WTC11 (cell line): Measurements from ENCODE around the gene TBKBP1. TPM values are rescaled to one million over a fixed set of nuclear protein-coding genes. Genes with fewer than 3 reads are reported as not detected.

Experiments
- ATAC-seq: fragments of 200-7000 bp; cut with Tn5 transposase; 2 replicates; pipeline ENCODE4 v1.10.0; 2021; ENCODE audit warnings: mild to moderate bottlenecking, moderate library complexity
- CTCF ChIA-PET: fragments of 300-600 bp; sonication (Branson Sonifier 250); formaldehyde crosslinking; loops from one replicate; lab custom pipeline; 2021; ENCODE audit warnings: antibody characterized with exemption; lab: Charles Lee
- POLR2A ChIA-PET: fragments of 350-600 bp; sonication (Branson Sonifier 250); formaldehyde crosslinking; loops from one replicate; lab custom pipeline; 2021; ENCODE audit warnings: antibody characterized with exemption; lab: Charles Lee
- DNase-seq: peaks from one replicate; pipeline ENCODE4 v3.0.0; 2021; ENCODE audit warnings: low spot score
- H3K27ac Mint-ChIP-seq: 2 replicates; pipeline ENCODE4 v1.8.0; 2021; ENCODE audit warnings: mixed read lengths
- H3K27me3 Mint-ChIP-seq: 2 replicates; pipeline ENCODE4 v1.8.0; 2021; ENCODE audit warnings: low read depth, mild to moderate bottlenecking, moderate library complexity, mixed read lengths
- H3K36me3 Mint-ChIP-seq: 2 replicates; pipeline ENCODE4 v1.8.0; 2021; ENCODE audit warnings: mixed read lengths
- H3K4me1 Mint-ChIP-seq: 2 replicates; pipeline ENCODE4 v1.8.0; 2022; ENCODE audit warnings: mixed read lengths
- H3K4me3 Mint-ChIP-seq: 2 replicates; pipeline ENCODE4 v1.8.0; 2021; ENCODE audit warnings: mild to moderate bottlenecking, moderate library complexity, mixed read lengths
- H3K9me3 Mint-ChIP-seq: 2 replicates; pipeline ENCODE4 v1.8.0; 2021; ENCODE audit warnings: mixed read lengths
- ATF3 ChIP-seq: sonication (generic); formaldehyde crosslinking; conservative IDR thresholded peaks from 2 replicates; pipeline ENCODE4 v1.8.1; 2022; ENCODE audit warnings: mild to moderate bottlenecking, missing genetic modification reagents
- CREB1 ChIP-seq: sonication (generic); formaldehyde crosslinking; IDR thresholded peaks from 2 replicates; pipeline ENCODE4 v1.8.0; 2023; ENCODE audit warnings: mild to moderate bottlenecking, missing genetic modification reagents
- E2F4 ChIP-seq: sonication (generic); formaldehyde crosslinking; IDR thresholded peaks from 2 replicates; pipeline ENCODE4 v1.8.1; 2022; ENCODE audit warnings: low read depth, mild to moderate bottlenecking, moderate library complexity, missing genetic modification reagents, borderline replicate concordance
- ELF4 ChIP-seq: sonication (generic); formaldehyde crosslinking; IDR thresholded peaks from 2 replicates; pipeline ENCODE4 v1.8.1; 2022; ENCODE audit warnings: low read depth, mild to moderate bottlenecking, moderate library complexity, missing genetic modification reagents
- ERG ChIP-seq: fragments of 250-450 bp; sonication (Bioruptor Pico); IDR thresholded peaks from 2 replicates; pipeline ENCODE4 v1.8.0; 2021; ENCODE audit warnings: mild to moderate bottlenecking
- NFATC4 ChIP-seq: fragments of 250-450 bp; sonication (Bioruptor Pico); IDR thresholded peaks from 2 replicates; pipeline ENCODE4 v1.9.0; 2021; ENCODE audit warnings: mild to moderate bottlenecking
- NFE2L1 ChIP-seq: sonication (generic); formaldehyde crosslinking; IDR thresholded peaks from 2 replicates; pipeline ENCODE4 v1.8.1; 2023; ENCODE audit warnings: missing genetic modification reagents
- NR1H2 ChIP-seq: sonication (generic); formaldehyde crosslinking; IDR thresholded peaks from 2 replicates; pipeline ENCODE4 v1.9.0; 2021; ENCODE audit warnings: mild to moderate bottlenecking, moderate library complexity, missing genetic modification reagents
- PRRX2 ChIP-seq: fragments of 250-450 bp; sonication (Bioruptor Pico); IDR thresholded peaks from 2 replicates; pipeline ENCODE4 v1.8.0; 2021; ENCODE audit warnings: mild to moderate bottlenecking
- SMAD3 ChIP-seq: sonication (generic); formaldehyde crosslinking; IDR thresholded peaks from 2 replicates; pipeline ENCODE4 v1.8.0; 2022; ENCODE audit warnings: missing genetic modification reagents, mild to moderate bottlenecking, borderline replicate concordance
- STAT6 ChIP-seq: sonication (generic); formaldehyde crosslinking; conservative IDR thresholded peaks from 2 replicates; pipeline ENCODE4 v1.8.1; 2023; ENCODE audit warnings: mild to moderate bottlenecking, low read depth, missing genetic modification reagents, moderate library complexity
- TEAD1 ChIP-seq: sonication (generic); formaldehyde crosslinking; IDR thresholded peaks from 2 replicates; pipeline ENCODE4 v1.8.0; 2022; ENCODE audit warnings: mild to moderate bottlenecking, missing genetic modification reagents
- ZMAT4 ChIP-seq: fragments of 250-450 bp; sonication (Bioruptor Pico); IDR thresholded peaks from 2 replicates; pipeline ENCODE4 v1.9.0; 2021; ENCODE audit warnings: mild to moderate bottlenecking
- ZNF232 ChIP-seq: sonication (generic); formaldehyde crosslinking; IDR thresholded peaks from 2 replicates; pipeline ENCODE4 v1.8.0; 2022; ENCODE audit warnings: mild to moderate bottlenecking, missing genetic modification reagents
- ZNF396 ChIP-seq: fragments of 250-450 bp; sonication (Bioruptor Pico); IDR thresholded peaks from 2 replicates; pipeline ENCODE4 v1.8.0; 2021; ENCODE audit warnings: mild to moderate bottlenecking, moderate library complexity, borderline replicate concordance
- ZNF416 ChIP-seq: fragments of 250-450 bp; sonication (Bioruptor Pico); IDR thresholded peaks from 2 replicates; pipeline ENCODE4 v1.9.0; 2021; ENCODE audit warnings: mild to moderate bottlenecking, inconsistent platforms
- ZNF423 ChIP-seq: fragments of 250-450 bp; sonication (Bioruptor Pico); IDR thresholded peaks from 2 replicates; pipeline ENCODE4 v2.1.2; 2022; ENCODE audit warnings: mild to moderate bottlenecking, moderate library complexity
- total RNA-seq: library from RNA; stranded (reverse); gene quantifications from 3 replicates; pipeline ENCODE4 v1.2.3, GENCODE V29; 2021

TBKBP1 gene
- total RNA-seq, 1 experiment from 2014 or later, result 17.4 TPM

GRCh38 chr17:47711366-47712099 is 17.6 kb downstream of the TBKBP1 start (continued):
- TF ChIP-seq STAT6 (CRISPR knock-in tag) (no peak), ZNF396 (CRISPR knock-in tag) (no peak), ZNF423 (CRISPR knock-in tag) (no peak), E2F4 (CRISPR knock-in tag) (no peak), SMAD3 (CRISPR knock-in tag) (no peak), CREB1 (CRISPR knock-in tag) (no peak), NFE2L1 (CRISPR knock-in tag) (no peak), ELF4 (CRISPR knock-in tag) (no peak), NR1H2 (CRISPR knock-in tag) (no peak)
- TF ChIP-seq, all 79 proteins: peak for 0

- no peaks in the 10 kb centered on the region for H3K9me3 Mint-ChIP-seq
- POLR2A ChIA-PET, result no interaction called here
- no peak overlapping the region for H3K4me3 Mint-ChIP-seq
- H3K27ac Mint-ChIP-seq, result no peak overlapping the region
- H3K36me3 Mint-ChIP-seq, result no peaks in the 10 kb centered on the region
- peaks cover 13% of the 10 kb centered on the region for H3K4me1 Mint-ChIP-seq
- no peak for DNase-seq
- no peak for TF ChIP-seq ZNF416 (CRISPR knock-in tag)
- no peak for TF ChIP-seq NFATC4
- TF ChIP-seq ZNF232 (CRISPR knock-in tag), result no peak
- TF ChIP-seq ERG (CRISPR knock-in tag), result no peak
- TF ChIP-seq TEAD1 (CRISPR knock-in tag), result no peak
- no peak for TF ChIP-seq PRRX2
- no peak for TF ChIP-seq ATF3 (CRISPR knock-in tag)
- TF ChIP-seq NR1H2 (CRISPR knock-in tag), result no peak
- no peak for TF ChIP-seq ZMAT4 (CRISPR knock-in tag)
- TF ChIP-seq, all 79 proteins: peak for 0
- ATAC-seq, result no peak
- peaks cover 40% of the 10 kb centered on the region for H3K27me3 Mint-ChIP-seq
- CTCF ChIA-PET, result interaction anchor here (0.5 to 3.5 kb wide), 3 partner anchors 15 to 62 kb away, joined by 3 to 29 read pairs (median 5); partner anchors contain the start of gene TBX21
Measured at GRCh38 chr17:47712330-47713023, 18.5 kb downstream of the TBKBP1 start.
